Skeletal muscle satellite cell (primary cell): ENCODE measurements around the gene KIAA1958.

Source experiments
- H3K27me3 ChIP-seq: 2 replicates; pipeline ENCODE4 v1.7.0; 2013; ENCODE audit warnings: low read length; ENCODE audit not compliant: control insufficient read depth, insufficient read depth
- H3K36me3 ChIP-seq: 2 replicates; pipeline ENCODE4 v1.7.0; 2013; ENCODE audit warnings: mild to moderate bottlenecking, control low read depth, low read length; ENCODE audit not compliant: insufficient read depth
- H3K4me1 ChIP-seq: 2 replicates; pipeline ENCODE4 v1.7.0; 2013; ENCODE audit warnings: low read length; ENCODE audit not compliant: control insufficient read depth, insufficient read depth
- H3K4me2 ChIP-seq: 2 replicates; pipeline ENCODE4 v1.7.0; 2013; ENCODE audit warnings: mild to moderate bottlenecking, low read length
- H3K4me3 ChIP-seq: 2 replicates; pipeline ENCODE4 v1.7.0; 2013; ENCODE audit warnings: low read length
- H3K9ac ChIP-seq: 2 replicates; pipeline ENCODE4 v1.7.0; 2013; ENCODE audit warnings: mild to moderate bottlenecking, low read depth, low read length, moderate library complexity
- H3K9me3 ChIP-seq: replicated peaks from 2 replicates; pipeline ENCODE4 v1.7.0; 2013; ENCODE audit warnings: mild to moderate bottlenecking, control low read depth, low read length

Gene KIAA1958

GRCh38 chr9:112618385-112619009, 131.9 kb downstream of the KIAA1958 start:
- no peaks in the 10 kb centered on the region for H3K9me3 ChIP-seq
- no peak overlapping the region for H3K9ac ChIP-seq
- H3K4me1 ChIP-seq, result no peaks in the 10 kb centered on the region
- no peaks in the 10 kb centered on the region for H3K36me3 ChIP-seq
- H3K27me3 ChIP-seq, result no peaks in the 10 kb centered on the region
- no peak overlapping the region for H3K4me3 ChIP-seq
- H3K4me2 ChIP-seq, result no peak overlapping the region

- Histone ChIP-seq H3K9me3 (no peaks in the 10 kb centered on the region), H3K9ac (no peak overlapping the region), H3K4me2 (no peak overlapping the region), H3K27me3 (no peaks in the 10 kb centered on the region), H3K4me3 (no peak overlapping the region), H3K4me1 (no peaks in the 10 kb centered on the region), H3K36me3 (no peaks in the 10 kb centered on the region)
These were observed 133.8 kb downstream of the KIAA1958 start for GRCh38 chr9:112620388-112620787.

- H3K9ac ChIP-seq, result no peak overlapping the region
- H3K4me2 ChIP-seq, result no peak overlapping the region
- H3K27me3 ChIP-seq, result no peaks in the 10 kb centered on the region
- no peaks in the 10 kb centered on the region for H3K4me1 ChIP-seq
- H3K36me3 ChIP-seq, result no peaks in the 10 kb centered on the region
- no peak overlapping the region for H3K4me3 ChIP-seq
- no peaks in the 10 kb centered on the region for H3K9me3 ChIP-seq
These were observed 134.5 kb downstream of the KIAA1958 start for GRCh38 chr9:112621018-112621655.

- no peak overlapping the region for H3K4me2 ChIP-seq
- H3K4me1 ChIP-seq, result no peaks in the 10 kb centered on the region
- no peak overlapping the region for H3K9ac ChIP-seq
- no peaks in the 10 kb centered on the region for H3K27me3 ChIP-seq
- H3K36me3 ChIP-seq, result no peaks in the 10 kb centered on the region
- no peaks in the 10 kb centered on the region for H3K9me3 ChIP-seq
- no peak overlapping the region for H3K4me3 ChIP-seq
These were observed 136.6 kb downstream of the KIAA1958 start for GRCh38 chr9:112623198-112623597.

GRCh38 chr9:112624711-112625707, 138.4 kb downstream of the KIAA1958 start:
- Histone ChIP-seq H3K4me1 (no peaks in the 10 kb centered on the region), H3K4me2 (no peak overlapping the region), H3K27me3 (no peaks in the 10 kb centered on the region), H3K9ac (no peak overlapping the region), H3K4me3 (no peak overlapping the region), H3K9me3 (no peaks in the 10 kb centered on the region), H3K36me3 (no peaks in the 10 kb centered on the region)

- no peaks in the 10 kb centered on the region for H3K36me3 ChIP-seq
- H3K4me3 ChIP-seq, result no peak overlapping the region
These were observed 143.3 kb downstream of the KIAA1958 start for GRCh38 chr9:112629671-112630485.

GRCh38 chr9:112631313-112632070, 144.9 kb downstream of the KIAA1958 start:
- H3K4me3 ChIP-seq, result no peak overlapping the region
- no peaks in the 10 kb centered on the region for H3K36me3 ChIP-seq
- H3K4me1 ChIP-seq, result no peaks in the 10 kb centered on the region
- H3K9ac ChIP-seq, result no peak overlapping the region
- no peak overlapping the region for H3K4me2 ChIP-seq
- no peaks in the 10 kb centered on the region for H3K27me3 ChIP-seq
- no peaks in the 10 kb centered on the region for H3K9me3 ChIP-seq

More at GRCh38 chr9:112629671-112630485, 143.3 kb downstream of the KIAA1958 start:
- Histone ChIP-seq H3K27me3 (no peaks in the 10 kb centered on the region), H3K4me2 (no peak overlapping the region), H3K9ac (no peak overlapping the region), H3K4me1 (no peaks in the 10 kb centered on the region), H3K9me3 (no peaks in the 10 kb centered on the region)

GRCh38 chr9:112640311-112640710, 153.7 kb downstream of the KIAA1958 start:
- Histone ChIP-seq H3K9me3 (no peaks in the 10 kb centered on the region), H3K4me3 (no peak overlapping the region), H3K27me3 (no peaks in the 10 kb centered on the region), H3K36me3 (no peaks in the 10 kb centered on the region), H3K9ac (no peak overlapping the region), H3K4me1 (no peaks in the 10 kb centered on the region), H3K4me2 (no peak overlapping the region)

GRCh38 chr9:112642126-112642525, 155.5 kb downstream of the KIAA1958 start:
- H3K4me2 ChIP-seq, result no peak overlapping the region
- no peaks in the 10 kb centered on the region for H3K36me3 ChIP-seq
- no peak overlapping the region for H3K9ac ChIP-seq
- H3K27me3 ChIP-seq, result no peaks in the 10 kb centered on the region
- H3K4me1 ChIP-seq, result no peaks in the 10 kb centered on the region
- no peak overlapping the region for H3K4me3 ChIP-seq
- H3K9me3 ChIP-seq, result no peaks in the 10 kb centered on the region

- Histone ChIP-seq H3K27me3 (no peaks in the 10 kb centered on the region), H3K4me2 (no peak overlapping the region), H3K4me3 (no peak overlapping the region), H3K36me3 (no peaks in the 10 kb centered on the region), H3K4me1 (no peaks in the 10 kb centered on the region), H3K9me3 (no peaks in the 10 kb centered on the region), H3K9ac (no peak overlapping the region)
These were observed 161.0 kb downstream of the KIAA1958 start for GRCh38 chr9:112647596-112647995.
